ENCODE results near the gene ADAM12. TPM values are rescaled to one million over a fixed set of nuclear protein-coding genes. Genes with fewer than 3 reads are reported as not detected.
"Not testable (repeated sequence)": the region's sequence is repeated elsewhere in the genome, so short reads cannot be mapped to it uniquely, and the experiment has no call there.

The ADAM12 gene
- total RNA-seq, 1 donor from 2014 or later = 2.1 TPM

GRCh38 chr10:126060261-126060931 is 327.9 kb downstream of the ADAM12 start:
- DNase-seq (ENCODE audit: low spot score) = no peak

GRCh38 chr10:126059076-126059826 is 329.0 kb downstream of the ADAM12 start:
- DNase-seq (ENCODE audit: low spot score) = no peak

GRCh38 chr10:126058507-126058906 is 329.8 kb downstream of the ADAM12 start:
- DNase-seq (ENCODE audit: low spot score) = no peak

GRCh38 chr10:126058104-126058503 is 330.2 kb downstream of the ADAM12 start:
- no peak for DNase-seq (ENCODE audit: low spot score)

GRCh38 chr10:126057494-126057893 is 330.8 kb downstream of the ADAM12 start:
- DNase-seq (ENCODE audit: low spot score) = no peak

- no peak for DNase-seq (ENCODE audit: low spot score)
Measured at GRCh38 chr10:126054191-126054590, 334.1 kb downstream of the ADAM12 start.

GRCh38 chr10:126052171-126052570 is 336.1 kb downstream of the ADAM12 start:
- DNase-seq (ENCODE audit: low spot score) = no peak

GRCh38 chr10:126049759-126050700 is 338.2 kb downstream of the ADAM12 start:
- no peak for DNase-seq (ENCODE audit: low spot score)

- DNase-seq (ENCODE audit: low spot score) = not testable (repeated sequence)
Measured at GRCh38 chr10:126047749-126048148, 340.5 kb downstream of the ADAM12 start.

GRCh38 chr10:126046831-126047230 is 341.4 kb downstream of the ADAM12 start:
- DNase-seq (ENCODE audit: low spot score) = no peak

GRCh38 chr10:126045861-126046260 is 342.4 kb downstream of the ADAM12 start:
- no peak for DNase-seq (ENCODE audit: low spot score)

- DNase-seq (ENCODE audit: low spot score) = no peak
Measured at GRCh38 chr10:126043389-126043788, 344.9 kb downstream of the ADAM12 start.

- DNase-seq (ENCODE audit: low spot score) = no peak
Measured at GRCh38 chr10:126042906-126043305, 345.4 kb downstream of the ADAM12 start.

- DNase-seq (ENCODE audit: low spot score) = no peak
Measured at GRCh38 chr10:126042354-126042753, 345.9 kb downstream of the ADAM12 start.

- peak; percentile 83 for DNase-seq (ENCODE audit: low spot score)
Measured at GRCh38 chr10:126041804-126042231, 346.5 kb downstream of the ADAM12 start.

- DNase-seq (ENCODE audit: low spot score) = no peak
Measured at GRCh38 chr10:126041117-126041516, 347.2 kb downstream of the ADAM12 start.

- DNase-seq (ENCODE audit: low spot score) = no peak
Measured at GRCh38 chr10:126037946-126038345, 350.3 kb downstream of the ADAM12 start.

GRCh38 chr10:126036515-126036914 is 351.8 kb downstream of the ADAM12 start:
- DNase-seq (ENCODE audit: low spot score) = no peak

GRCh38 chr10:126034586-126034985 is 353.7 kb downstream of the ADAM12 start:
- DNase-seq (ENCODE audit: low spot score) = no peak

GRCh38 chr10:126029999-126030398 is 358.3 kb downstream of the ADAM12 start:
- no peak for DNase-seq (ENCODE audit: low spot score)

GRCh38 chr10:126027692-126028091 is 360.6 kb downstream of the ADAM12 start:
- DNase-seq (ENCODE audit: low spot score) = no peak

- no peak for DNase-seq (ENCODE audit: low spot score)
Measured at GRCh38 chr10:126022841-126023240, 365.4 kb downstream of the ADAM12 start.
